Erythroblast (primary cell): ENCODE measurements around the gene FOXF1.
A peak's percentile ranks its signal among the peaks of the same experiment; 100 is the strongest.

ENCODE experiments used
- DNase-seq, 2 experiments: peaks; one replicate each; lab custom pipeline; 2025; lab: John Stamatoyannopoulos, UW
- GATA1 ChIP-seq: IDR thresholded peaks from 2 replicates; pipeline ENCODE4 v1.6.1; 2011; ENCODE audit warnings: low read depth, mild to moderate bottlenecking, control low read depth, low read length, moderate library complexity
- POLR2A ChIP-seq: IDR thresholded peaks from 2 replicates; pipeline ENCODE4 v1.6.1; 2011; ENCODE audit warnings: mild to moderate bottlenecking, low read length

The FOXF1 gene

GRCh38 chr16:86549076-86549892, 39.0 kb downstream of the FOXF1 start:
- no peak for DNase-seq
- TF ChIP-seq POLR2A (no peak), GATA1 (no peak)

- TF ChIP-seq POLR2A: no peak
- no peak for TF ChIP-seq GATA1
- DNase-seq: no peak
Measured at GRCh38 chr16:86549893-86550190, 39.5 kb downstream of the FOXF1 start.

- TF ChIP-seq POLR2A (no peak), GATA1 (no peak)
- no peak for DNase-seq
Measured at GRCh38 chr16:86550281-86550680, 40.0 kb downstream of the FOXF1 start.

GRCh38 chr16:86553356-86553755, 43.0 kb downstream of the FOXF1 start:
- no peak for DNase-seq

GRCh38 chr16:86554599-86554916, 44.2 kb downstream of the FOXF1 start:
- no peak for DNase-seq

More at GRCh38 chr16:86553356-86553755, 43.0 kb downstream of the FOXF1 start:
- TF ChIP-seq POLR2A: no peak
- no peak for TF ChIP-seq GATA1

GRCh38 chr16:86554917-86555703, 44.8 kb downstream of the FOXF1 start, which contains the start of gene MTHFSD:
Gene MTHFSD, minus strand, starts transcription at chr16:86555235. Its CDS starts 51 bp downstream, at chr16:86555184.
- TF ChIP-seq POLR2A (peak; percentile 69), GATA1 (no peak)
- peak; percentile 94 to 97 for DNase-seq

More at GRCh38 chr16:86554599-86554916, 44.2 kb downstream of the FOXF1 start:
- TF ChIP-seq GATA1 (no peak), POLR2A (no peak)

GRCh38 chr16:86555704-86556075, 45.4 kb downstream of the FOXF1 start:
- DNase-seq: no peak
- TF ChIP-seq GATA1 (no peak), POLR2A (no peak)

- no peak for TF ChIP-seq POLR2A
Measured at GRCh38 chr16:86556576-86556975, 46.2 kb downstream of the FOXF1 start.

GRCh38 chr16:86557587-86557986, 47.3 kb downstream of the FOXF1 start:
- TF ChIP-seq GATA1 (no peak), POLR2A (no peak)
- DNase-seq: no peak

More at GRCh38 chr16:86556576-86556975, 46.2 kb downstream of the FOXF1 start:
- DNase-seq: no peak

- no peak for TF ChIP-seq GATA1
- no peak for TF ChIP-seq POLR2A
- no peak for DNase-seq
Measured at GRCh38 chr16:86558355-86559193, 48.2 kb downstream of the FOXF1 start.

GRCh38 chr16:86559802-86560305, 49.5 kb downstream of the FOXF1 start:
- TF ChIP-seq GATA1 (no peak), POLR2A (no peak)

GRCh38 chr16:86562356-86562755, 52.0 kb downstream of the FOXF1 start:
- TF ChIP-seq GATA1: no peak
- TF ChIP-seq POLR2A: no peak
- no peak for DNase-seq

More at GRCh38 chr16:86559802-86560305, 49.5 kb downstream of the FOXF1 start:
- DNase-seq: no peak
